Fibroblast of the aortic adventitia (primary cell): Measurements from ENCODE around the gene CCRL2. TPM values are rescaled to one million over a fixed set of nuclear protein-coding genes. Genes with fewer than 3 reads are reported as not detected.
A peak's percentile ranks its signal among the peaks of the same experiment; 100 is the strongest.
"Not testable (repeated sequence)": the region's sequence is repeated elsewhere in the genome, so short reads cannot be mapped to it uniquely, and the experiment has no call there.

Experiments used
- DNase-seq: peaks from one replicate; pipeline ENCODE4 v3.0.0-alpha.2; 2010; ENCODE audit warnings: low read depth
- H3K4me3 ChIP-seq: 2 replicates; pipeline ENCODE4 v1.5.1; 2011; ENCODE audit warnings: low read depth, mild to moderate bottlenecking, control low read depth, low read length, moderate library complexity
- CTCF ChIP-seq: IDR thresholded peaks from 2 replicates; pipeline ENCODE4 v1.5.1; 2011; ENCODE audit warnings: mild to moderate bottlenecking, low read length, control low read depth, inconsistent platforms; ENCODE audit not compliant: insufficient read depth
- total RNA-seq: library from RNA; depleted of rRNA; stranded (reverse); fragments of >200 nt; gene quantifications from 2 replicates; pipeline ENCODE4 v1.2.3, GENCODE V29; 2012; ENCODE audit warnings: low replicate concordance

CCRL2 gene
- total RNA-seq, 1 donor, result 0.54 TPM

GRCh38 chr3:46380471-46381221, 26.4 kb upstream of the CCRL2 start:
- peak; percentile 15 for DNase-seq

GRCh38 chr3:46381625-46382024, 25.4 kb upstream of the CCRL2 start:
- no peak overlapping the region for H3K4me3 ChIP-seq
- no peak for TF ChIP-seq CTCF
- DNase-seq, result no peak

More at GRCh38 chr3:46380471-46381221, 26.4 kb upstream of the CCRL2 start:
- no peak overlapping the region for H3K4me3 ChIP-seq
- no peak for TF ChIP-seq CTCF

GRCh38 chr3:46383211-46383950, 23.7 kb upstream of the CCRL2 start:
- TF ChIP-seq CTCF, result no peak
- no peak for DNase-seq
- no peak overlapping the region for H3K4me3 ChIP-seq

GRCh38 chr3:46383951-46384330, 23.1 kb upstream of the CCRL2 start:
- TF ChIP-seq CTCF, result no peak
- no peak for DNase-seq
- H3K4me3 ChIP-seq, result no peak overlapping the region

GRCh38 chr3:46386205-46386604, 20.9 kb upstream of the CCRL2 start:
- H3K4me3 ChIP-seq, result no peak overlapping the region
- no peak for DNase-seq
- no peak for TF ChIP-seq CTCF

- DNase-seq, H3K4me3 ChIP-seq: not testable (repeated sequence)
Measured at GRCh38 chr3:46388847-46389246, 18.2 kb upstream of the CCRL2 start.

GRCh38 chr3:46389306-46389705, 17.8 kb upstream of the CCRL2 start:
- DNase-seq, result no peak
- no peak for TF ChIP-seq CTCF
- H3K4me3 ChIP-seq, result no peak overlapping the region

GRCh38 chr3:46391526-46391925, 15.5 kb upstream of the CCRL2 start:
- not testable (repeated sequence) for H3K4me3 ChIP-seq, DNase-seq
